Measurements from ENCODE around the gene BLMH.

BLMH gene

GRCh38 chr17:30199600-30199999 is 92.1 kb downstream of the BLMH start:
- DNase-seq (ENCODE audit: low read depth) = no peak
